ENCODE measurements around the gene LGI1.

The LGI1 gene

DNA sequence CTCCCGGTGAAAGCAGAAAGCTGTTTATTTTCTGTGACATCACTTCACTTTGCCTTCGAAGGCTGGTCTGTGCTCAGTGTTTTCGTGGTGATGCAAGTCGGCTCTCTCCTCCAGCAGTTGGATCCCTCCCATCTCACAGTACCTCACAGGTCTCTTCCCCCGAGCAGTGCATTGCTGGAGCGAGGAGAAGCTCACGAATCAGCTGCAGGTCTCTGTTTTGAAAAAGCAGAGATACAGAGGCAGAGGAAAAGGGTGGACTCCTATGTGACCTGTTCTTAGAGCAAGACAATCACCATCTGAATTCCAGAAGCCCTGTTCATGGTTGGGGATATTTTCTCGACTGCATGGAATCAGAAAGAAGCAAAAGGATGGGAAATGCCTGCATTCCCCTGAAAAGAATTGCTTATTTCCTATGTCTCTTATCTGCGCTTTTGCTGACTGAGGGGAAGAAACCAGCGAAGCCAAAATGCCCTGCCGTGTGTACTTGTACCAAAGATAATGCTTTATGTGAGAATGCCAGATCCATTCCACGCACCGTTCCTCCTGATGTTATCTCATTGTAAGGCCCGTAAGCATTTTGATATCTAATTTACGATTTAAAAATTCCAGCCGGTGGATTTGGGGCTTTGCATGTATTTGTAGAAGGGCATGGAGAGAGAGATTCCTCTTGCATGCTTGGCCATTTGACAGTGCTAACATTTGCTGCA, at the start of gene LGI1:
LGI1 (plus strand) TSS at position 136 of the 707 bp plus-strand sequence; CDS start at position 345, 209 bp downstream.
- peak within 1 kb of the TSS; percentile 2 for H3K4me3 ChIP-seq (ENCODE audit: low read depth, low read length)
- H3K36me3 ChIP-seq (ENCODE audit: control insufficient read depth, insufficient read depth, low read length), result no peaks in the 10 kb centered on the region
- no peaks in the 10 kb centered on the region for H3K9me3 ChIP-seq (ENCODE audit: control insufficient read depth, insufficient read depth, low read length)
- H3K4me1 ChIP-seq (ENCODE audit: control insufficient read depth, insufficient read depth, low read length), result peaks cover 41% of the 10 kb centered on the region
- H3K27me3 ChIP-seq (ENCODE audit: control insufficient read depth, insufficient read depth, low read length), result peaks cover 28% of the 10 kb centered on the region
- H3K9ac ChIP-seq (ENCODE audit: low read depth, low read length), result no peak within 1 kb of the TSS

GRCh38 chr10:93710333-93710909, 47.3 kb upstream of the LGI1 start:
- H3K4me3 ChIP-seq (ENCODE audit: low read depth, low read length), result no peak overlapping the region
- no peaks in the 10 kb centered on the region for H3K4me1 ChIP-seq (ENCODE audit: control insufficient read depth, insufficient read depth, low read length)
- H3K36me3 ChIP-seq (ENCODE audit: control insufficient read depth, insufficient read depth, low read length), result no peaks in the 10 kb centered on the region
- H3K27me3 ChIP-seq (ENCODE audit: control insufficient read depth, insufficient read depth, low read length), result no peaks in the 10 kb centered on the region
- no peaks in the 10 kb centered on the region for H3K9me3 ChIP-seq (ENCODE audit: control insufficient read depth, insufficient read depth, low read length)
- no peak overlapping the region for H3K9ac ChIP-seq (ENCODE audit: low read depth, low read length)

GRCh38 chr10:93711891-93712290, 45.8 kb upstream of the LGI1 start:
- Histone ChIP-seq H3K36me3 (ENCODE audit: control insufficient read depth, insufficient read depth, low read length) (no peaks in the 10 kb centered on the region), H3K27me3 (ENCODE audit: control insufficient read depth, insufficient read depth, low read length) (no peaks in the 10 kb centered on the region), H3K9ac (ENCODE audit: low read depth, low read length) (no peak overlapping the region), H3K9me3 (ENCODE audit: control insufficient read depth, insufficient read depth, low read length) (no peaks in the 10 kb centered on the region), H3K4me3 (ENCODE audit: low read depth, low read length) (no peak overlapping the region), H3K4me1 (ENCODE audit: control insufficient read depth, insufficient read depth, low read length) (peaks cover 3% of the 10 kb centered on the region)

GRCh38 chr10:93712593-93712992, 45.1 kb upstream of the LGI1 start:
- no peak overlapping the region for H3K9ac ChIP-seq (ENCODE audit: low read depth, low read length)
- H3K4me3 ChIP-seq (ENCODE audit: low read depth, low read length), result no peak overlapping the region
- peaks cover 6% of the 10 kb centered on the region for H3K4me1 ChIP-seq (ENCODE audit: control insufficient read depth, insufficient read depth, low read length)
- no peaks in the 10 kb centered on the region for H3K9me3 ChIP-seq (ENCODE audit: control insufficient read depth, insufficient read depth, low read length)
- H3K36me3 ChIP-seq (ENCODE audit: control insufficient read depth, insufficient read depth, low read length), result no peaks in the 10 kb centered on the region
- no peaks in the 10 kb centered on the region for H3K27me3 ChIP-seq (ENCODE audit: control insufficient read depth, insufficient read depth, low read length)

- no peak overlapping the region for H3K9ac ChIP-seq (ENCODE audit: low read depth, low read length)
- H3K4me3 ChIP-seq (ENCODE audit: low read depth, low read length), result no peak overlapping the region
- H3K9me3 ChIP-seq (ENCODE audit: control insufficient read depth, insufficient read depth, low read length), result no peaks in the 10 kb centered on the region
- no peaks in the 10 kb centered on the region for H3K27me3 ChIP-seq (ENCODE audit: control insufficient read depth, insufficient read depth, low read length)
- no peaks in the 10 kb centered on the region for H3K36me3 ChIP-seq (ENCODE audit: control insufficient read depth, insufficient read depth, low read length)
- peaks cover 16% of the 10 kb centered on the region for H3K4me1 ChIP-seq (ENCODE audit: control insufficient read depth, insufficient read depth, low read length)
Observed at GRCh38 chr10:93715345-93715744, 42.4 kb upstream of the LGI1 start.

- peaks cover 19% of the 10 kb centered on the region for H3K4me1 ChIP-seq (ENCODE audit: control insufficient read depth, insufficient read depth, low read length)
- H3K4me3 ChIP-seq (ENCODE audit: low read depth, low read length), result no peak overlapping the region
- H3K27me3 ChIP-seq (ENCODE audit: control insufficient read depth, insufficient read depth, low read length), result no peaks in the 10 kb centered on the region
- H3K9ac ChIP-seq (ENCODE audit: low read depth, low read length), result no peak overlapping the region
- no peaks in the 10 kb centered on the region for H3K36me3 ChIP-seq (ENCODE audit: control insufficient read depth, insufficient read depth, low read length)
- H3K9me3 ChIP-seq (ENCODE audit: control insufficient read depth, insufficient read depth, low read length), result no peaks in the 10 kb centered on the region
Observed at GRCh38 chr10:93716766-93717165, 41.0 kb upstream of the LGI1 start.

DNA sequence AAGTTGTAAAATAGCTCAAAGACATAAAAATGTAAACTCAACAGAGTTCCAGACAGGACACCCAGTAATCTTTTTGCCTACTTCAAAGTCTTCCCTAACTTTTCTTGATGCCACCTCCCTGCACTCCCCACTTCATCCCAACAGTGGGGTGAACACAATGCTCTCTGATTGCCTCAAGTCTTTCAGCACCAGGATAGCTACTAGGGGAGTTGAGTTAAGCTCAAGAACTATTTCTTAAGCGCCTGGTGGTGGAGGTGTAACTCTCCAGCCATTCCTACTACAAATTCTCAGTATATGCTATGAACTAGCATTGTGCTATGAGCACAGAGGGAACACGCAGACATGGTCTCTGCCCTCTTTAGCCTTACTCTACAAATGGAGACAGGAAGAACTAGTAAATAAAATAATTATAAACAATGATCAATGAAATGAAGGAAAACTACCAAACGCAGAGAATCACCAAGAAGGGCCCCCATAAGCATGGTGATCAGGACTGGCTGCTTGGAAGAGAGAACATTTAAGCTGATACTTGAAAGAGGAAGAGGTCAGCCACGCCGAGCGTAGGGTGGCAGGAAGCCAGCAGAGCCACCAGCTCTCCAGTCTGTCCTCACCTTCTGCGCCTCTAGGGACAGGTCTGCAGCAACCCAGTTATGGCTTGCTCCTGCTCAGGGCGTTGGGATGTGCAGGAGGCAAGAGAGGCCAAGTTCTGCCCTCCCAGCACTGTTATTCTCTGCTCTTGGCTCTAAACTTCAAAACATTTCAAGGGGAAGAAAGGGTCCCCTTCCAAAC, 38.6 kb upstream of the LGI1 start:
- Histone ChIP-seq H3K4me3 (ENCODE audit: low read depth, low read length) (no peak overlapping the region), H3K27me3 (ENCODE audit: control insufficient read depth, insufficient read depth, low read length) (no peaks in the 10 kb centered on the region), H3K9ac (ENCODE audit: low read depth, low read length) (no peak overlapping the region), H3K4me1 (ENCODE audit: control insufficient read depth, insufficient read depth, low read length) (peaks cover 19% of the 10 kb centered on the region), H3K9me3 (ENCODE audit: control insufficient read depth, insufficient read depth, low read length) (no peaks in the 10 kb centered on the region), H3K36me3 (ENCODE audit: control insufficient read depth, insufficient read depth, low read length) (no peaks in the 10 kb centered on the region)

- no peaks in the 10 kb centered on the region for H3K27me3 ChIP-seq (ENCODE audit: control insufficient read depth, insufficient read depth, low read length)
- no peaks in the 10 kb centered on the region for H3K36me3 ChIP-seq (ENCODE audit: control insufficient read depth, insufficient read depth, low read length)
- H3K9me3 ChIP-seq (ENCODE audit: control insufficient read depth, insufficient read depth, low read length), result no peaks in the 10 kb centered on the region
- H3K4me1 ChIP-seq (ENCODE audit: control insufficient read depth, insufficient read depth, low read length), result peaks cover 19% of the 10 kb centered on the region
- H3K9ac ChIP-seq (ENCODE audit: low read depth, low read length), result no peak overlapping the region
- H3K4me3 ChIP-seq (ENCODE audit: low read depth, low read length), result no peak overlapping the region
Observed at GRCh38 chr10:93719901-93720300, 37.8 kb upstream of the LGI1 start.

- no peaks in the 10 kb centered on the region for H3K9me3 ChIP-seq (ENCODE audit: control insufficient read depth, insufficient read depth, low read length)
- no peak overlapping the region for H3K4me3 ChIP-seq (ENCODE audit: low read depth, low read length)
- peaks cover 13% of the 10 kb centered on the region for H3K4me1 ChIP-seq (ENCODE audit: control insufficient read depth, insufficient read depth, low read length)
- H3K27me3 ChIP-seq (ENCODE audit: control insufficient read depth, insufficient read depth, low read length), result no peaks in the 10 kb centered on the region
- H3K9ac ChIP-seq (ENCODE audit: low read depth, low read length), result no peak overlapping the region
- H3K36me3 ChIP-seq (ENCODE audit: control insufficient read depth, insufficient read depth, low read length), result no peaks in the 10 kb centered on the region
Observed at GRCh38 chr10:93722550-93722949, 35.2 kb upstream of the LGI1 start.

DNA sequence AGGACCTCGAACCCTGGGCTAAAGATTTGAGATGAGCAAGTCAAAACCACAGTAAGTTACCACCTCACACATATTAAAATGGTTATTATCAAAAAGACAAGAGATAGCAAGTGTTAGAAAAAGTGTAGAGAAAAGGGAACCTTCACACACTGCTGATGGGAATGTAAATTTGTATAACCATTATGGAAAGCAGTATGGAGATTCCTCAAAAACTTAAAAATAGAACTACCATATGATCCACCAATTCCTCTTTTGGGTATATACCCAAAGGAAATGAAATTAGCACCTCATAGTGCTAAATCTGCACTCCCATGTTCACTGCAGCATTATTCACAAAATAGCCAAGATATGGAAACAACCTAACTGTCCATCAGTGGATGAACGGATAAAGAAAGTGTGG, 34.6 kb upstream of the LGI1 start:
- Histone ChIP-seq H3K27me3 (ENCODE audit: control insufficient read depth, insufficient read depth, low read length) (no peaks in the 10 kb centered on the region), H3K4me3 (ENCODE audit: low read depth, low read length) (no peak overlapping the region), H3K4me1 (ENCODE audit: control insufficient read depth, insufficient read depth, low read length) (peaks cover 13% of the 10 kb centered on the region), H3K36me3 (ENCODE audit: control insufficient read depth, insufficient read depth, low read length) (no peaks in the 10 kb centered on the region), H3K9ac (ENCODE audit: low read depth, low read length) (no peak overlapping the region), H3K9me3 (ENCODE audit: control insufficient read depth, insufficient read depth, low read length) (no peaks in the 10 kb centered on the region)

- peaks cover under 1% of the 10 kb centered on the region for H3K4me1 ChIP-seq (ENCODE audit: control insufficient read depth, insufficient read depth, low read length)
- H3K36me3 ChIP-seq (ENCODE audit: control insufficient read depth, insufficient read depth, low read length), result no peaks in the 10 kb centered on the region
- no peak overlapping the region for H3K4me3 ChIP-seq (ENCODE audit: low read depth, low read length)
- H3K27me3 ChIP-seq (ENCODE audit: control insufficient read depth, insufficient read depth, low read length), result no peaks in the 10 kb centered on the region
- H3K9ac ChIP-seq (ENCODE audit: low read depth, low read length), result no peak overlapping the region
- no peaks in the 10 kb centered on the region for H3K9me3 ChIP-seq (ENCODE audit: control insufficient read depth, insufficient read depth, low read length)
Observed at GRCh38 chr10:93726024-93726423, 31.7 kb upstream of the LGI1 start.

DNA sequence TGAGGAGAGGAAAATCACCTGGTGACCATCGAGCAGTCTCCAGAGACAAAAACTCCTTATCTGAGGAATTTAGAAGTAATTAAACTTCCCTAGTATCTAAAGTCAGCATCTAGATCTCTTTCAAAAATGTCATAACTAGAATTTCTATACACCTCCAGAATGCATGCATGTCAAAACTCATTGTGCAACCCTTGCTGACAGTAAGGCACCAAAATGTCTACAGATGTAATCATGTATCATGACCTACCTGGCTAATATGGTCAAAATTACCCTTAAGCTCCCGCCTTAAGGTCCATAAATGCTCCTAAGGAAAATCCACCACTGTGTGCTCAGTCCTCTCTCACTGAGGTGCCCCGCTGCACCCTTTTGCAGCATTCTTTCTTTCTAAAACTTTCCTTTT, 16.4 kb upstream of the LGI1 start:
- Histone ChIP-seq H3K9me3 (ENCODE audit: control insufficient read depth, insufficient read depth, low read length) (no peaks in the 10 kb centered on the region), H3K36me3 (ENCODE audit: control insufficient read depth, insufficient read depth, low read length) (no peaks in the 10 kb centered on the region), H3K9ac (ENCODE audit: low read depth, low read length) (no peak overlapping the region), H3K4me3 (ENCODE audit: low read depth, low read length) (no peak overlapping the region), H3K27me3 (ENCODE audit: control insufficient read depth, insufficient read depth, low read length) (no peaks in the 10 kb centered on the region), H3K4me1 (ENCODE audit: control insufficient read depth, insufficient read depth, low read length) (peaks cover 2% of the 10 kb centered on the region)

All from iPS-15b (cell line).